BE2C (cell line): Measurements from ENCODE around the gene C3orf38.

ENCODE experiments used
- DNase-seq: peaks from one replicate; pipeline ENCODE4 v3.0.0-alpha.2; 2020
- H3K27me3 ChIP-seq: fragments of 250-450 bp; sonication (Bioruptor Pico); 2 replicates; pipeline ENCODE4 v1.5.1; 2020; ENCODE audit warnings: mild to moderate bottlenecking
- H3K36me3 ChIP-seq: fragments of 250-450 bp; sonication (Bioruptor Pico); 2 replicates; pipeline ENCODE4 v1.5.1; 2020; ENCODE audit warnings: mild to moderate bottlenecking
- H3K4me1 ChIP-seq: fragments of 250-450 bp; sonication (Bioruptor Pico); 2 replicates; pipeline ENCODE4 v1.5.1; 2020
- H3K4me3 ChIP-seq: 2 replicates; pipeline ENCODE4 v1.5.1; 2011; ENCODE audit warnings: low read depth, low read length
- H3K9me3 ChIP-seq: fragments of 250-450 bp; sonication (Bioruptor Pico); 2 replicates; pipeline ENCODE4 v1.5.1; 2020
- CTCF ChIP-seq: IDR thresholded peaks from 2 replicates; pipeline ENCODE4 v1.5.1; 2012; ENCODE audit warnings: mild to moderate bottlenecking, low read depth, low read length

C3orf38 gene

GRCh38 chr3:88189361-88189810 lies 39.6 kb downstream of the C3orf38 start:
- Histone ChIP-seq H3K36me3 (no peaks in the 10 kb centered on the region), H3K4me1 (no peaks in the 10 kb centered on the region), H3K4me3 (peak overlapping the region; percentile 61), H3K9me3 (no peaks in the 10 kb centered on the region), H3K27me3 (0 out of 2 replicates have a peak, but pooled peaks cover 4% of the 10 kb centered on the region)
- no peak for TF ChIP-seq CTCF
- no peak for DNase-seq

- DNase-seq = no peak
- TF ChIP-seq CTCF = no peak
- Histone ChIP-seq H3K27me3 (peaks cover 16% of the 10 kb centered on the region; the same call in 1 of the 2 replicates), H3K4me1 (no peaks in the 10 kb centered on the region), H3K36me3 (no peaks in the 10 kb centered on the region), H3K4me3 (no peak overlapping the region), H3K9me3 (no peaks in the 10 kb centered on the region)
Measured at GRCh38 chr3:88191872-88192409, 42.2 kb downstream of the C3orf38 start.

GRCh38 chr3:88192631-88193030 lies 42.9 kb downstream of the C3orf38 start:
- Histone ChIP-seq H3K4me3 (no peak overlapping the region), H3K27me3 (peaks cover 17% of the 10 kb centered on the region; the same call in 1 of the 2 replicates), H3K9me3 (no peaks in the 10 kb centered on the region), H3K36me3 (no peaks in the 10 kb centered on the region), H3K4me1 (no peaks in the 10 kb centered on the region)
- no peak for TF ChIP-seq CTCF
- no peak for DNase-seq

GRCh38 chr3:88195951-88196434 lies 46.2 kb downstream of the C3orf38 start:
- TF ChIP-seq CTCF = no peak
- Histone ChIP-seq H3K27me3 (peaks cover 19% of the 10 kb centered on the region), H3K4me1 (no peaks in the 10 kb centered on the region), H3K36me3 (no peaks in the 10 kb centered on the region), H3K4me3 (no peak overlapping the region), H3K9me3 (no peaks in the 10 kb centered on the region)
- DNase-seq = no peak

GRCh38 chr3:88198121-88198520 lies 48.4 kb downstream of the C3orf38 start:
- DNase-seq = no peak
- Histone ChIP-seq H3K4me3 (no peak overlapping the region), H3K36me3 (no peaks in the 10 kb centered on the region), H3K9me3 (no peaks in the 10 kb centered on the region), H3K27me3 (peaks cover 19% of the 10 kb centered on the region), H3K4me1 (no peaks in the 10 kb centered on the region)
- TF ChIP-seq CTCF = no peak

GRCh38 chr3:88203642-88204055 lies 53.9 kb downstream of the C3orf38 start:
- no peak overlapping the region for H3K4me3 ChIP-seq
- peak; percentile 66 for DNase-seq
- H3K9me3 ChIP-seq = no peaks in the 10 kb centered on the region
- H3K27me3 ChIP-seq = peaks cover 3% of the 10 kb centered on the region; the same call in 1 of the 2 replicates
- H3K4me1 ChIP-seq = no peaks in the 10 kb centered on the region
- peak; percentile 87 for TF ChIP-seq CTCF
- H3K36me3 ChIP-seq = no peaks in the 10 kb centered on the region
